ENCODE measurements around the gene EZH1. TPM values are rescaled to one million over a fixed set of nuclear protein-coding genes. Genes with fewer than 3 reads are reported as not detected.

Gene EZH1
- total RNA-seq, 1 experiment from 2014 or later: 17.7 TPM

- H3K36me3 ChIP-seq (ENCODE audit: control insufficient read depth, insufficient read depth, low read length): no peaks in the 10 kb centered on the region
- no peaks in the 10 kb centered on the region for H3K9me3 ChIP-seq (ENCODE audit: control insufficient read depth, insufficient read depth, low read depth, low read length)
- intact Hi-C loops (cut with micrococcal nuclease; ENCODE audit: unreplicated experiment) (no loop called here), in situ Hi-C loops (cut with HindIII; ENCODE audit: low pct_unique_long_range_greater_than_20kb, low sequenced_read_pairs) (no loop called here)
- ChIA-PET CTCF (no interaction called here), POLR2A (no interaction called here)
- TF ChIP-seq POLR2AphosphoS5 (IDR thresholded peaks at IDR 0.05; ENCODE audit: low read depth, low read length) (no peak), SIN3A (IDR thresholded peaks at IDR 0.05; ENCODE audit: borderline replicate concordance, insufficient read depth, low read depth, low read length) (no peak), TCF7L2 (IDR thresholded peaks at IDR 0.05; ENCODE audit: low read depth, low read length) (no peak), CTCF (IDR thresholded peaks at IDR 0.05) (no peak), REST (IDR thresholded peaks at IDR 0.05; ENCODE audit: insufficient read depth in 1 of 2, low read depth in 2 of 2, low read length in 1 of 2) (no peak)
- H3K27me3 ChIP-seq (ENCODE audit: control insufficient read depth, insufficient read depth, low read length): no peaks in the 10 kb centered on the region
- ATAC-seq: no peak
- H3K4me1 ChIP-seq (ENCODE audit: control insufficient read depth, insufficient read depth, low read length): peaks cover 3% of the 10 kb centered on the region
- no TSS peak for BruUV-seq (replicated peaks)
- no peak for DNase-seq (ENCODE audit: low read depth, low spot score)
- H3K27ac ChIP-seq (ENCODE audit: low read length): no peak overlapping the region
- H3K4me3 ChIP-seq (ENCODE audit: low read depth in 2 of 2, low read length in 2 of 2): no peak overlapping the region
These were observed 58.2 kb downstream of the EZH1 start for GRCh38 chr17:42686520-42687128.

GRCh38 chr17:42685831-42686230 lies 59.0 kb downstream of the EZH1 start:
- no TSS peak for BruUV-seq (replicated peaks)
- no peaks in the 10 kb centered on the region for H3K9me3 ChIP-seq (ENCODE audit: control insufficient read depth, insufficient read depth, low read depth, low read length)
- intact Hi-C loops (cut with micrococcal nuclease; ENCODE audit: unreplicated experiment): no loop called here
- no peak overlapping the region for H3K4me3 ChIP-seq (ENCODE audit: low read depth in 2 of 2, low read length in 2 of 2)
- ChIA-PET CTCF (no interaction called here), POLR2A (no interaction called here)
- no peaks in the 10 kb centered on the region for H3K27me3 ChIP-seq (ENCODE audit: control insufficient read depth, insufficient read depth, low read length)
- no peak for TF ChIP-seq SIN3A (IDR thresholded peaks at IDR 0.05; ENCODE audit: borderline replicate concordance, insufficient read depth, low read depth, low read length)
- no peak for TF ChIP-seq CTCF (IDR thresholded peaks at IDR 0.05)
- TF ChIP-seq POLR2AphosphoS5 (IDR thresholded peaks at IDR 0.05; ENCODE audit: low read depth, low read length): no peak
- TF ChIP-seq TCF7L2 (IDR thresholded peaks at IDR 0.05; ENCODE audit: low read depth, low read length): no peak
- TF ChIP-seq REST (IDR thresholded peaks at IDR 0.05; ENCODE audit: insufficient read depth in 1 of 2, low read depth in 2 of 2, low read length in 1 of 2): no peak
- ATAC-seq (no peak), DNase-seq (ENCODE audit: low read depth, low spot score) (no peak)
- in situ Hi-C loops (cut with HindIII; ENCODE audit: low pct_unique_long_range_greater_than_20kb, low sequenced_read_pairs): no loop called here
- peaks cover 8% of the 10 kb centered on the region for H3K4me1 ChIP-seq (ENCODE audit: control insufficient read depth, insufficient read depth, low read length)
- H3K36me3 ChIP-seq (ENCODE audit: control insufficient read depth, insufficient read depth, low read length): no peaks in the 10 kb centered on the region
- no peak overlapping the region for H3K27ac ChIP-seq (ENCODE audit: low read length)
